Keratinocyte (primary cell): ENCODE results near the gene CRYBB2. TPM values are rescaled to one million over a fixed set of nuclear protein-coding genes. Genes with fewer than 3 reads are reported as not detected.

Experiments used
- DNase-seq: peaks from one replicate; pipeline ENCODE4 v3.0.0-alpha.2; 2011; ENCODE audit warnings: low read depth, missing footprints, low spot score
- FAIRE-seq: peaks from 2 replicates; lab custom pipeline; 2011; peaks lifted over from hg19 to GRCh38; lab: Jason Lieb, UNC
- H2AFZ ChIP-seq: 2 replicates; pipeline ENCODE4 v1.6.0; 2012; ENCODE audit warnings: low read length, control low read depth, inconsistent platforms; ENCODE audit not compliant: control insufficient read depth
- H3K27ac ChIP-seq: 2 replicates; pipeline ENCODE4 v1.5.1; 2011; ENCODE audit warnings: low read length; ENCODE audit not compliant: control insufficient read depth, insufficient read depth
- H3K27me3 ChIP-seq: 3 replicates; pipeline ENCODE4 v1.6.0; 2011; ENCODE audit warnings: low read length; ENCODE audit not compliant: control insufficient read depth, insufficient read depth; ENCODE audit errors: extremely low read depth
- H3K36me3 ChIP-seq, 2 experiments: 2 replicates in 1 of 2; 3 replicates in 1 of 2; pipeline ENCODE4 v1.5.1; 2011; ENCODE audit warnings: low read length in 2 of 2, mild to moderate bottlenecking in 1 of 2; ENCODE audit not compliant: control insufficient read depth in 2 of 2, insufficient read depth in 2 of 2; ENCODE audit errors: extremely low read depth in 1 of 2
- H3K4me1 ChIP-seq: 3 replicates; pipeline ENCODE4 v1.5.1; 2011; ENCODE audit warnings: low read length; ENCODE audit not compliant: control insufficient read depth, insufficient read depth; ENCODE audit errors: extremely low read depth
- H3K4me2 ChIP-seq: 3 replicates; pipeline ENCODE4 v1.6.0; 2011; ENCODE audit warnings: low read depth, low read length; ENCODE audit not compliant: control insufficient read depth, insufficient read depth; ENCODE audit errors: extremely low read depth
- H3K4me3 ChIP-seq, 3 experiments: fragments of 200-600 bp in 1 of 3; sonication (generic) in 1 of 3; 2 replicates in 2 of 3; 3 replicates in 1 of 3; pipeline ENCODE4 v1.5.1; 2011 to 2016; ENCODE audit warnings: low read length in 3 of 3, mild to moderate bottlenecking in 3 of 3, control low read depth in 2 of 3, inconsistent platforms in 1 of 3, low read depth in 1 of 3, mixed read lengths in 1 of 3, mixed run types in 1 of 3, moderate library complexity in 1 of 3; ENCODE audit not compliant: control insufficient read depth in 2 of 3, insufficient read depth in 2 of 3; ENCODE audit errors: extremely low read depth in 1 of 3
- H3K79me2 ChIP-seq: 2 replicates; pipeline ENCODE4 v1.6.0; 2012; ENCODE audit warnings: low read length; ENCODE audit not compliant: control insufficient read depth, insufficient read depth
- H3K9ac ChIP-seq: 3 replicates; pipeline ENCODE4 v1.6.0; 2011; ENCODE audit warnings: low read length; ENCODE audit not compliant: control insufficient read depth, insufficient read depth; ENCODE audit errors: extremely low read depth
- H3K9me1 ChIP-seq: 3 replicates; pipeline ENCODE4 v1.6.0; 2011; ENCODE audit warnings: low read length; ENCODE audit not compliant: control insufficient read depth, insufficient read depth; ENCODE audit errors: extremely low read depth
- H3K9me3 ChIP-seq: 2 replicates; pipeline ENCODE4 v1.5.1; 2012; ENCODE audit warnings: low read depth, low read length; ENCODE audit not compliant: control insufficient read depth
- H4K20me1 ChIP-seq: 3 replicates; pipeline ENCODE4 v1.6.0; 2011; ENCODE audit warnings: low read length; ENCODE audit not compliant: control insufficient read depth, insufficient read depth; ENCODE audit errors: extremely low read depth
- EZH2 ChIP-seq: IDR thresholded peaks from one replicate; pipeline ENCODE4 v1.6.1; 2012; ENCODE audit warnings: inconsistent platforms, mild to moderate bottlenecking, low read length, moderate library complexity
- dilution Hi-C: fragments of 300-500 bp; cut with MboI; formaldehyde crosslinking; loops from one replicate; pipeline ENCODE4 v1.7.0; 2020; ENCODE audit warnings: low sequenced_read_pairs; ENCODE audit not compliant: extremely low pct_ligation_motif_present
- polyA plus RNA-seq, 5 experiments: library from polyadenylated mRNA; depleted of rRNA in 3 of 5; stranded (reverse) in 3 of 5; stranded (forward) in 1 of 5; unstranded in 1 of 5; fragments of >200 nt; gene quantifications; 1 replicate in 1 of 5; 2 replicates in 3 of 5; 3 replicates in 1 of 5; pipeline versions ENCODE4 v1.2.1 to v1.2.3, GENCODE V29; 2011 to 2012; ENCODE audit warnings: missing spikeins in 2 of 5, low read depth in 1 of 5, low replicate concordance in 1 of 5
- TF ChIP-seq, protein P1 (sequence below), 3 experiments: IDR thresholded peaks in 1 of 3; conservative IDR thresholded peaks in 1 of 3; optimal IDR thresholded peaks in 1 of 3; 2 replicates in 2 of 3; 3 replicates in 1 of 3; pipeline versions ENCODE3 to v1.5.1; 2011; ENCODE audit warnings: low read length in 3 of 3, mild to moderate bottlenecking in 3 of 3, moderate library complexity in 2 of 3, control low read depth in 1 of 3, inconsistent platforms in 1 of 3; ENCODE audit not compliant: insufficient read depth in 2 of 3; ENCODE audit errors: extremely low read depth in 1 of 3

Gene CRYBB2
- polyA plus RNA-seq, 1 donor (not counting 4 experiments of a cell fraction or from before 2014, with no cell fraction given): 0.55 TPM

DNA sequence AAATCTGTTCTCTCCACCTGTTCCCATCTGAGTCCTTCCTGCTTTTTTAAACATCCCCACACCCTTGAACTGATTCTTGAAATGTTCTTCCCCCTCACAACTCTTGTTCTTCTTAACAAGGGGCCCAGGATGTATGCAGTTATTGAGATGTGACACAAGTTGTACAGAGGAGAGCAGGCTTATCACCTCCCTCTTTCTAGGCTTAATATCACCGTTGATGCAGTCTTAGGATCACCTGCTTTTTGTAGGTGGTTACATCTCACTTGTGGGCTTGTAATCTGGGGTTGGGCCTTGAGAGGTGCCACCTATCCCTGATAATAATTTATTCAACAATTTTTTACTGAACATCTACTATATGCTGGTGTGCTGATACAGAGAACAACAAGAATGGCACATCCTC is 13.6 kb upstream of the CRYBB2 start:
- FAIRE-seq (no peak), DNase-seq (no peak)
- Histone ChIP-seq H2AFZ (no peak overlapping the region), H3K9ac (no peak overlapping the region), H3K79me2 (no peaks in the 10 kb centered on the region), H3K4me3 (no peak overlapping the region), H3K27ac (no peak overlapping the region), H3K9me1 (no peaks in the 10 kb centered on the region), H3K4me1 (no peaks in the 10 kb centered on the region), H3K27me3 (no peaks in the 10 kb centered on the region), H4K20me1 (peaks cover 3% of the 10 kb centered on the region), H3K36me3 (peaks cover 0 to 4% of the 10 kb centered on the region in 2 experiments), H3K4me2 (no peak overlapping the region), H3K9me3 (no peaks in the 10 kb centered on the region)
- dilution Hi-C loops: no loop called here
- TF ChIP-seq, protein P1, sequence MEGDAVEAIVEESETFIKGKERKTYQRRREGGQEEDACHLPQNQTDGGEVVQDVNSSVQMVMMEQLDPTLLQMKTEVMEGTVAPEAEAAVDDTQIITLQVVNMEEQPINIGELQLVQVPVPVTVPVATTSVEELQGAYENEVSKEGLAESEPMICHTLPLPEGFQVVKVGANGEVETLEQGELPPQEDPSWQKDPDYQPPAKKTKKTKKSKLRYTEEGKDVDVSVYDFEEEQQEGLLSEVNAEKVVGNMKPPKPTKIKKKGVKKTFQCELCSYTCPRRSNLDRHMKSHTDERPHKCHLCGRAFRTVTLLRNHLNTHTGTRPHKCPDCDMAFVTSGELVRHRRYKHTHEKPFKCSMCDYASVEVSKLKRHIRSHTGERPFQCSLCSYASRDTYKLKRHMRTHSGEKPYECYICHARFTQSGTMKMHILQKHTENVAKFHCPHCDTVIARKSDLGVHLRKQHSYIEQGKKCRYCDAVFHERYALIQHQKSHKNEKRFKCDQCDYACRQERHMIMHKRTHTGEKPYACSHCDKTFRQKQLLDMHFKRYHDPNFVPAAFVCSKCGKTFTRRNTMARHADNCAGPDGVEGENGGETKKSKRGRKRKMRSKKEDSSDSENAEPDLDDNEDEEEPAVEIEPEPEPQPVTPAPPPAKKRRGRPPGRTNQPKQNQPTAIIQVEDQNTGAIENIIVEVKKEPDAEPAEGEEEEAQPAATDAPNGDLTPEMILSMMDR (optimal IDR thresholded peaks at IDR 0.05 in 1 of 3, IDR thresholded peaks at IDR 0.05 in 1 of 3, conservative IDR thresholded peaks at IDR 0.05 in 1 of 3; ENCODE audit: extremely low read depth in 1 of 3, insufficient read depth in 2 of 3, low read length in 3 of 3): no peak
- TF ChIP-seq EZH2: no peak

DNA sequence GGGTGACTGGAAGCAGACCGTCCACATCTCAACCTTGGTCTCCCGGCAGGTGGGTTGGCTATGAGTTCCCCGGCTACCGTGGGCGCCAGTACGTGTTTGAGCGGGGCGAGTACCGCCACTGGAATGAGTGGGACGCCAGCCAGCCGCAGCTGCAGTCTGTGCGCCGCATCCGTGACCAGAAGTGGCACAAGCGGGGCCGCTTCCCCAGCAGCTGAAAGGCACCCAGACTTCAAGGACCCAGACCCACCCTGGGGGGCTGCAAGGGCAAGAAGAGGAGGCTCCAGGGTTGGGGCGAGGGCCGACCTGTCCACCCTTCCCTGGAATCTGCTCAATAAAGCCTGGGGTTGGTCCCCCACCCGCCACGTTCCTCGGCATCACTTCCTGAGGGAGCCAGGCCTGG is 12.4 kb upstream of the CRYBB2 start:
- Histone ChIP-seq H3K4me2 (no peak overlapping the region), H3K27ac (no peak overlapping the region), H2AFZ (no peak overlapping the region), H3K9me1 (no peaks in the 10 kb centered on the region), H3K36me3 (peaks cover 0 to 4% of the 10 kb centered on the region in 2 experiments), H3K4me3 (no peak overlapping the region), H3K9me3 (no peaks in the 10 kb centered on the region), H3K79me2 (no peaks in the 10 kb centered on the region), H3K9ac (no peak overlapping the region), H3K4me1 (no peaks in the 10 kb centered on the region), H3K27me3 (no peaks in the 10 kb centered on the region), H4K20me1 (peaks cover 1% of the 10 kb centered on the region)
- FAIRE-seq: no peak
- TF ChIP-seq, protein P1 (optimal IDR thresholded peaks at IDR 0.05 in 1 of 3, IDR thresholded peaks at IDR 0.05 in 1 of 3, conservative IDR thresholded peaks at IDR 0.05 in 1 of 3; ENCODE audit: extremely low read depth in 1 of 3, insufficient read depth in 2 of 3, low read length in 3 of 3): no peak
- TF ChIP-seq EZH2: no peak
- no peak for DNase-seq
- dilution Hi-C loops: no loop called here
